Gastrocnemius medialis (tissue), 4 donors: ENCODE data around the gene BBS7.

Experiments used
- POLR2A ChIP-seq, 2 donors: fragments of 450-650 bp; IDR thresholded peaks; one replicate each; pipeline ENCODE4 v1.6.1; 2017; ENCODE audit warnings: antibody characterized with exemption in 2 of 2, mild to moderate bottlenecking in 2 of 2, moderate library complexity in 2 of 2
- TF ChIP-seq, protein P1 (sequence below), 5 experiments: fragments of 450-650 bp in 3 of 5; fragments of 200-600 bp in 2 of 5; sonication (generic) in 2 of 5; IDR thresholded peaks in 4 of 5; conservative IDR thresholded peaks in 1 of 5; 1 replicate in 4 of 5; 2 replicates in 1 of 5; pipeline ENCODE4 v1.5.1; 2016 to 2019; ENCODE audit warnings: antibody characterized with exemption in 5 of 5, mild to moderate bottlenecking in 3 of 5, moderate library complexity in 3 of 5

- TF ChIP-seq, protein P1, sequence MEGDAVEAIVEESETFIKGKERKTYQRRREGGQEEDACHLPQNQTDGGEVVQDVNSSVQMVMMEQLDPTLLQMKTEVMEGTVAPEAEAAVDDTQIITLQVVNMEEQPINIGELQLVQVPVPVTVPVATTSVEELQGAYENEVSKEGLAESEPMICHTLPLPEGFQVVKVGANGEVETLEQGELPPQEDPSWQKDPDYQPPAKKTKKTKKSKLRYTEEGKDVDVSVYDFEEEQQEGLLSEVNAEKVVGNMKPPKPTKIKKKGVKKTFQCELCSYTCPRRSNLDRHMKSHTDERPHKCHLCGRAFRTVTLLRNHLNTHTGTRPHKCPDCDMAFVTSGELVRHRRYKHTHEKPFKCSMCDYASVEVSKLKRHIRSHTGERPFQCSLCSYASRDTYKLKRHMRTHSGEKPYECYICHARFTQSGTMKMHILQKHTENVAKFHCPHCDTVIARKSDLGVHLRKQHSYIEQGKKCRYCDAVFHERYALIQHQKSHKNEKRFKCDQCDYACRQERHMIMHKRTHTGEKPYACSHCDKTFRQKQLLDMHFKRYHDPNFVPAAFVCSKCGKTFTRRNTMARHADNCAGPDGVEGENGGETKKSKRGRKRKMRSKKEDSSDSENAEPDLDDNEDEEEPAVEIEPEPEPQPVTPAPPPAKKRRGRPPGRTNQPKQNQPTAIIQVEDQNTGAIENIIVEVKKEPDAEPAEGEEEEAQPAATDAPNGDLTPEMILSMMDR (IDR thresholded peaks at IDR 0.05 in 4 of 5, conservative IDR thresholded peaks at IDR 0.05 in 1 of 5) = no peak
- TF ChIP-seq POLR2A (IDR thresholded peaks at IDR 0.05) = no peak
Measured at GRCh38 chr4:121784975-121785374, 85.3 kb downstream of the BBS7 start.
